Keratinocyte (primary cell): Measurements from ENCODE around the gene ARL13B. TPM values are rescaled to one million over a fixed set of nuclear protein-coding genes. Genes with fewer than 3 reads are reported as not detected.

Source experiments
- DNase-seq: peaks from one replicate; pipeline ENCODE4 v3.0.0-alpha.2; 2011; ENCODE audit warnings: low read depth, missing footprints, low spot score
- FAIRE-seq: peaks from 2 replicates; lab custom pipeline; 2011; peaks lifted over from hg19 to GRCh38; lab: Jason Lieb, UNC
- H2AFZ ChIP-seq: 2 replicates; pipeline ENCODE4 v1.6.0; 2012; ENCODE audit warnings: low read length, control low read depth, inconsistent platforms; ENCODE audit not compliant: control insufficient read depth
- H3K27ac ChIP-seq: 2 replicates; pipeline ENCODE4 v1.5.1; 2011; ENCODE audit warnings: low read length; ENCODE audit not compliant: control insufficient read depth, insufficient read depth
- H3K27me3 ChIP-seq: 3 replicates; pipeline ENCODE4 v1.6.0; 2011; ENCODE audit warnings: low read length; ENCODE audit not compliant: control insufficient read depth, insufficient read depth; ENCODE audit errors: extremely low read depth
- H3K36me3 ChIP-seq, 2 experiments: 2 replicates in 1 of 2; 3 replicates in 1 of 2; pipeline ENCODE4 v1.5.1; 2011; ENCODE audit warnings: low read length in 2 of 2, mild to moderate bottlenecking in 1 of 2; ENCODE audit not compliant: control insufficient read depth in 2 of 2, insufficient read depth in 2 of 2; ENCODE audit errors: extremely low read depth in 1 of 2
- H3K4me1 ChIP-seq: 3 replicates; pipeline ENCODE4 v1.5.1; 2011; ENCODE audit warnings: low read length; ENCODE audit not compliant: control insufficient read depth, insufficient read depth; ENCODE audit errors: extremely low read depth
- H3K4me2 ChIP-seq: 3 replicates; pipeline ENCODE4 v1.6.0; 2011; ENCODE audit warnings: low read depth, low read length; ENCODE audit not compliant: control insufficient read depth, insufficient read depth; ENCODE audit errors: extremely low read depth
- H3K4me3 ChIP-seq, 3 experiments: fragments of 200-600 bp in 1 of 3; sonication (generic) in 1 of 3; 2 replicates in 2 of 3; 3 replicates in 1 of 3; pipeline ENCODE4 v1.5.1; 2011 to 2016; ENCODE audit warnings: low read length in 3 of 3, mild to moderate bottlenecking in 3 of 3, control low read depth in 2 of 3, inconsistent platforms in 1 of 3, low read depth in 1 of 3, mixed read lengths in 1 of 3, mixed run types in 1 of 3, moderate library complexity in 1 of 3; ENCODE audit not compliant: control insufficient read depth in 2 of 3, insufficient read depth in 2 of 3; ENCODE audit errors: extremely low read depth in 1 of 3
- H3K79me2 ChIP-seq: 2 replicates; pipeline ENCODE4 v1.6.0; 2012; ENCODE audit warnings: low read length; ENCODE audit not compliant: control insufficient read depth, insufficient read depth
- H3K9ac ChIP-seq: 3 replicates; pipeline ENCODE4 v1.6.0; 2011; ENCODE audit warnings: low read length; ENCODE audit not compliant: control insufficient read depth, insufficient read depth; ENCODE audit errors: extremely low read depth
- H3K9me1 ChIP-seq: 3 replicates; pipeline ENCODE4 v1.6.0; 2011; ENCODE audit warnings: low read length; ENCODE audit not compliant: control insufficient read depth, insufficient read depth; ENCODE audit errors: extremely low read depth
- H3K9me3 ChIP-seq: 2 replicates; pipeline ENCODE4 v1.5.1; 2012; ENCODE audit warnings: low read depth, low read length; ENCODE audit not compliant: control insufficient read depth
- H4K20me1 ChIP-seq: 3 replicates; pipeline ENCODE4 v1.6.0; 2011; ENCODE audit warnings: low read length; ENCODE audit not compliant: control insufficient read depth, insufficient read depth; ENCODE audit errors: extremely low read depth
- CTCF ChIP-seq, 3 experiments: IDR thresholded peaks in 1 of 3; conservative IDR thresholded peaks in 1 of 3; optimal IDR thresholded peaks in 1 of 3; 2 replicates in 2 of 3; 3 replicates in 1 of 3; pipeline versions ENCODE3 to v1.5.1; 2011; ENCODE audit warnings: low read length in 3 of 3, mild to moderate bottlenecking in 3 of 3, moderate library complexity in 2 of 3, control low read depth in 1 of 3, inconsistent platforms in 1 of 3; ENCODE audit not compliant: insufficient read depth in 2 of 3; ENCODE audit errors: extremely low read depth in 1 of 3
- EZH2 ChIP-seq: IDR thresholded peaks from one replicate; pipeline ENCODE4 v1.6.1; 2012; ENCODE audit warnings: inconsistent platforms, mild to moderate bottlenecking, low read length, moderate library complexity
- dilution Hi-C: fragments of 300-500 bp; cut with MboI; formaldehyde crosslinking; loops from one replicate; pipeline ENCODE4 v1.7.0; 2020; ENCODE audit warnings: low sequenced_read_pairs; ENCODE audit not compliant: extremely low pct_ligation_motif_present
- polyA plus RNA-seq, 5 experiments: library from polyadenylated mRNA; depleted of rRNA in 3 of 5; stranded (reverse) in 3 of 5; stranded (forward) in 1 of 5; unstranded in 1 of 5; fragments of >200 nt; gene quantifications; 1 replicate in 1 of 5; 2 replicates in 3 of 5; 3 replicates in 1 of 5; pipeline versions ENCODE4 v1.2.1 to v1.2.3, GENCODE V29; 2011 to 2012; ENCODE audit warnings: missing spikeins in 2 of 5, low read depth in 1 of 5, low replicate concordance in 1 of 5

The ARL13B gene
- polyA plus RNA-seq, 1 donor (not counting 4 experiments of a cell fraction or from before 2014, with no cell fraction given): 6.8 TPM

- H3K9me3 ChIP-seq: no peaks in the 10 kb centered on the region
- FAIRE-seq (no peak), DNase-seq (no peak)
- no peaks in the 10 kb centered on the region for H3K9me1 ChIP-seq
- no peaks in the 10 kb centered on the region for H4K20me1 ChIP-seq
- no peak overlapping the region for H2AFZ ChIP-seq
- no peak overlapping the region for H3K27ac ChIP-seq
- peaks cover 24% of the 10 kb centered on the region for H3K79me2 ChIP-seq
- dilution Hi-C loops: no loop called here
- no peak overlapping the region for H3K9ac ChIP-seq
- H3K36me3 ChIP-seq: no peaks in the 10 kb centered on the region
- H3K27me3 ChIP-seq: no peaks in the 10 kb centered on the region
- no peak overlapping the region for H3K4me2 ChIP-seq
- H3K4me3 ChIP-seq: no peak overlapping the region
- TF ChIP-seq EZH2: no peak
- no peak for TF ChIP-seq CTCF (optimal IDR thresholded peaks at IDR 0.05 in 1 of 3, IDR thresholded peaks at IDR 0.05 in 1 of 3, conservative IDR thresholded peaks at IDR 0.05 in 1 of 3; ENCODE audit: extremely low read depth in 1 of 3, insufficient read depth in 2 of 3, low read length in 3 of 3)
- H3K4me1 ChIP-seq: peaks cover 6% of the 10 kb centered on the region
Observed at GRCh38 chr3:93984618-93985017, 4.7 kb downstream of the ARL13B start.

- no peak for FAIRE-seq
- no peak overlapping the region for H2AFZ ChIP-seq
- H3K27me3 ChIP-seq: no peaks in the 10 kb centered on the region
- H3K4me1 ChIP-seq: no peaks in the 10 kb centered on the region
- H3K9me1 ChIP-seq: no peaks in the 10 kb centered on the region
- no peak overlapping the region for H3K4me2 ChIP-seq
- DNase-seq: no peak
- no peaks in the 10 kb centered on the region for H4K20me1 ChIP-seq
- TF ChIP-seq EZH2: no peak
- TF ChIP-seq CTCF (optimal IDR thresholded peaks at IDR 0.05 in 1 of 3, IDR thresholded peaks at IDR 0.05 in 1 of 3, conservative IDR thresholded peaks at IDR 0.05 in 1 of 3; ENCODE audit: extremely low read depth in 1 of 3, insufficient read depth in 2 of 3, low read length in 3 of 3): no peak
- no peak overlapping the region for H3K27ac ChIP-seq
- H3K4me3 ChIP-seq: no peak overlapping the region
- H3K9me3 ChIP-seq: no peaks in the 10 kb centered on the region
- no peak overlapping the region for H3K9ac ChIP-seq
- no peaks in the 10 kb centered on the region for H3K36me3 ChIP-seq
- dilution Hi-C loops: no loop called here
- peaks cover 3% of the 10 kb centered on the region for H3K79me2 ChIP-seq
Observed at GRCh38 chr3:93988283-93988682, 8.3 kb downstream of the ARL13B start.
